HTR-8/SVneo (cell line): ENCODE measurements around the gene CPSF3.
"Not testable (repeated sequence)": the region's sequence is repeated elsewhere in the genome, so short reads cannot be mapped to it uniquely, and the experiment has no call there.

Experiments used
- DNase-seq: peaks from one replicate; pipeline ENCODE4 v3.0.0; 2011; ENCODE audit warnings: low spot score, mixed read lengths; ENCODE audit not compliant: insufficient read length
- FAIRE-seq: peaks from 2 replicates; lab custom pipeline; 2011; peaks lifted over from hg19 to GRCh38; lab: Jason Lieb, UNC

Gene CPSF3

GRCh38 chr2:9392898-9393765 lies 30.3 kb upstream of the CPSF3 start:
- no peak for FAIRE-seq

GRCh38 chr2:9394816-9395215 lies 28.6 kb upstream of the CPSF3 start:
- no peak for DNase-seq
- FAIRE-seq: no peak

More at GRCh38 chr2:9392898-9393765, 30.3 kb upstream of the CPSF3 start:
- DNase-seq: no peak

GRCh38 chr2:9397201-9397600 lies 26.3 kb upstream of the CPSF3 start:
- no peak for FAIRE-seq

GRCh38 chr2:9398251-9398650 lies 25.2 kb upstream of the CPSF3 start:
- not testable (repeated sequence) for DNase-seq, FAIRE-seq

More at GRCh38 chr2:9397201-9397600, 26.3 kb upstream of the CPSF3 start:
- DNase-seq: no peak

- FAIRE-seq (no peak), DNase-seq (no peak)
These were observed 24.3 kb upstream of the CPSF3 start for GRCh38 chr2:9398881-9399780.

- DNase-seq (no peak), FAIRE-seq (no peak)
These were observed 23.0 kb upstream of the CPSF3 start for GRCh38 chr2:9400268-9401058.

GRCh38 chr2:9401059-9401547 lies 22.4 kb upstream of the CPSF3 start:
- no peak for DNase-seq
- FAIRE-seq: no peak

GRCh38 chr2:9401646-9402371 lies 21.6 kb upstream of the CPSF3 start:
- DNase-seq (no peak), FAIRE-seq (no peak)

GRCh38 chr2:9403924-9404323 lies 19.5 kb upstream of the CPSF3 start:
- FAIRE-seq (no peak), DNase-seq (no peak)

GRCh38 chr2:9404451-9404850 lies 19.0 kb upstream of the CPSF3 start:
- FAIRE-seq (no peak), DNase-seq (no peak)

- DNase-seq (no peak), FAIRE-seq (no peak)
These were observed 17.8 kb upstream of the CPSF3 start for GRCh38 chr2:9405636-9406035.

GRCh38 chr2:9406529-9407362 lies 16.7 kb upstream of the CPSF3 start:
- DNase-seq (no peak), FAIRE-seq (no peak)

- DNase-seq: no peak
- no peak for FAIRE-seq
These were observed 16.1 kb upstream of the CPSF3 start for GRCh38 chr2:9407363-9407811.

GRCh38 chr2:9408641-9409151 lies 14.8 kb upstream of the CPSF3 start:
- no peak for FAIRE-seq
- DNase-seq: no peak

- FAIRE-seq: no peak
- DNase-seq: no peak
These were observed 13.3 kb upstream of the CPSF3 start for GRCh38 chr2:9410108-9410507.

GRCh38 chr2:9412781-9413180 lies 10.7 kb upstream of the CPSF3 start:
- DNase-seq (no peak), FAIRE-seq (no peak)

GRCh38 chr2:9415516-9416169 lies 7.8 kb upstream of the CPSF3 start:
- no peak for FAIRE-seq
- DNase-seq: no peak
